Endometrial microvascular endothelial cells (primary cell): ENCODE data around the gene S1PR1. TPM values are rescaled to one million over a fixed set of nuclear protein-coding genes. Genes with fewer than 3 reads are reported as not detected.

ENCODE experiments used
- in situ Hi-C: cut with HindIII; loops from 2 replicates; pipeline ENCODE4 v1.10.0; 2017; ENCODE audit warnings: low sequenced_read_pairs, low pct_unique_long_range_greater_than_20kb; ENCODE audit errors: inconsistent ontology term
- total RNA-seq: library from RNA; depleted of rRNA; stranded (reverse); fragments of >200 nt; gene quantifications from one replicate; pipeline ENCODE4 v1.2.3, GENCODE V29; 2015; ENCODE audit errors: inconsistent ontology term

S1PR1 gene
- total RNA-seq, 1 donor from 2014 or later, result 332 TPM

DNA sequence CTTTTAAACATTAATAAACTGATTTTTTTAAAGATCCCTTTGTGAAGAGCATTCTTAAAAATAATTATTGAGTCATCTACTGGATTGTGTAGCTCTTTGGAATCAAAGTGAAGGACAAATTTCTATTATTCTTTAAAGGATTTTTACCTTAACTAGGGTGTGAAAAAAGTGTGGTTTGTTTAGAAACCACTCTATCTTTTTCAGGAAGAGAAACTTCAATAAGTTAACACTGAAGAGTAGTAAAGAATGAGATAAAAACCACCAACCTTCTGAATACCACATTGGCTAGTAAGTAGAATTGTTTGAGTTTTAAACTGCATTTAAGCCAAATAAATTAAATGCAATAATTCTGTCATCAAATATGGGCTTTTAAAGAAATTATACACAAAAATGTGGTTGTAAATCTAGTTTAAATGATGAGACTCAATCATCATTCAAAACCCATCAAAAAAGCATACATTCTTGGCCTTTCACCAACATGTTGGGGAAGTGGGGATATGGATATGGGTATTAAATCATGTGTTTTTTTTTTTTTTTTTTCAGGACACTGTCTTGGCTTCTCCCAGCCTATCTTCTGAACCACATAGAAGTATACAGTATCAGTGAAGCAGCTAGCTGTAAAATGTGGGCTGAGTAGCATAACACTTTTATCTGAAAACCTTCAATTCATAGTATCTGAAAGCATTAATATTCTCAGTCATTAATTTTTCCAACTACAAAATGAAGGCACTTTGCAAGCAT lies 4.8 kb downstream of the S1PR1 start:
- in situ Hi-C loops, result no loop called here

GRCh38 chr1:101242324-101243050 lies 5.7 kb downstream of the S1PR1 start:
- in situ Hi-C loops, result no loop called here

DNA sequence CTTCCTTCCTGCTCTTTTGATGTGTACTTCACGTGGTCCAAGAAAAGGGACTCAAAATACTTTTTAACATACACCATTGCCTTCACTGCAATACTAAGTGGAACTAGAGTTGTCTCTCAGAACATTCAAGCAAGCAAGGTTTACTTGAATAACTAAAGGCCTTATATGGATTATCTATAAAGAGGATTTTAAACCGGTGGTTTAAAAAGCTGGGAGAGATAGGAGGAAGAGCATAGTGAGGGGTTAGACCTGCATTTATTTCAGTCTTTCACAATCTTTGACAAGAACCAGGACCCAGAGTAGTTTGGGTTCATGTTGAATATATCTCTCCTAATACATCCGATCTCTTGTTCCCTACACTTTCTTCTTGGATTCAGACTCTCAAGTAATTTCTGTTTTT lies 6.9 kb downstream of the S1PR1 start:
- in situ Hi-C loops, result no loop called here

- in situ Hi-C loops, result no loop called here
Observed at GRCh38 chr1:101244842-101245241, 8.0 kb downstream of the S1PR1 start.

GRCh38 chr1:101245246-101245927 lies 8.6 kb downstream of the S1PR1 start:
- in situ Hi-C loops, result no loop called here

DNA sequence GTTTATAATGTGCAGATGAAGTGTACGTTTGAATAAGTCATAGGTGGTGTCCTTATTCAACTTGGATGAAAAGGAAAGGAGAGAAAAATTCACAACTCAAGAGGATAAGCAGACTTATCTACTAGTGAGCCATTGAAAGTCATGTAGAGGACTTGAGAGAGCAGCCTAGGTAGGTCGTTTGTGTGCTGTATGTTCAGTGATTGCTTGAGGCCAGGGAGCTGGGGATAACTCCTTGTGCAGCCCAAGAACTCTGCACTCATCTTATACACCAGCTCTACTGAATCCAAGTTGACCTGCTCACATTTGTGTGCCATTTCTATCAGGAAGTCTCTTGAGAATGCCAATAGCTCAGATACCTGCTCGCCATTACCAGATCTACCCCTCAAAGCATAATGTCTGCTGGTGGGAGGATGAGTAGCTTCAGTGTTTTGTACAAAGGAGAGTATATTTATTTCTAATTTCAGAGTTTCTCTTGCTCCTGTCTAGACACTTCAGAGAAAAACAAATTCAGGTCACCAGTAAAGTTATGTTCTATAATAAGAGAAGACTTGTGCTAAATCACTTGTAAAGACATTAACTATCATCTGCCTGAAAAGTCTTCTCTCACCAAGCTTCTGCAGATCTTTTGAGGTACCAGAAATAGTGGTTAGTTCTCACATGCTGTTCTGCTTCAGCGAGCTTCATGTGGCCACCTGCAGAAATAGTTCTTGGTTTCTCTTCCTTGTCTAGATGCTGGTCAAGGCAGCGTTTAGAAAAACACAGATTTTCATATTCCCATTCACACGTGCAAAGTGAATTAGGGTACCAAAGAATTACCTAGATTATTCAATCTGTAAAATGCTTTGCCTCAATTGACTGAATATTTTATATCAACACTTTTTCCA lies 10.8 kb downstream of the S1PR1 start:
- in situ Hi-C loops, result no loop called here

- in situ Hi-C loops, result loop anchor here (25.0 kb wide), 1 partner anchor 88 kb away; no protein-coding TSS in a partner anchor
Observed at GRCh38 chr1:101250222-101250621, 13.4 kb downstream of the S1PR1 start.

DNA sequence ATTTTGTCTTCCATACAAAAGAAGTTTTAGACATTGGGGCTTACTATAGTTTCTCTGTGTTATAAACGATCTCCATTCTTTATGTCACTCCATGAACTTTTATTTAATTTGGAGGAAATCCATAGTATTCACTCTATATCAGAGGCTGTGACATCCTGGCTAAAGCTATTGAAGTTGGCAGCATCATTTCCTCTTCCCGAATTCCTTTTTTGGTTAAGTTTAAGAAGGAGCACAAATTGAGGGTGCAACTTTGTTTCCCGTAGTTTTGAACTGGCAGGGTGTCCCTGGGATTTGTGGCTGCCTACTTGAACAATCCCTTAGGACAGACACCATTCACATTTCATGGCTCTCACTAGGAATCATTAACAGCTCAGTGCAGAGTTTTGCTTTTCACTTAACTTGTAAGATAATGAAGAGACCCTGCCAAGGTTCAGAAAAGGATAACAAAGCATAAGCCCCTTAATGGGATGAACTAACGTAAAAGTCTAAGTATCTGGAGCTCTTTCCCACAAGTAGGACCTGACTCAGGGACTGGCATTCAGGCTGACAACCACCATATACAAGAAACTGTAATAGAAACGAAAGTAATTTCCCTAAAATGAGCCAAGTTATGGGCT lies 13.9 kb downstream of the S1PR1 start:
- in situ Hi-C loops, result loop anchor here (25.0 kb wide), 1 partner anchor 88 kb away; no protein-coding TSS in a partner anchor

DNA sequence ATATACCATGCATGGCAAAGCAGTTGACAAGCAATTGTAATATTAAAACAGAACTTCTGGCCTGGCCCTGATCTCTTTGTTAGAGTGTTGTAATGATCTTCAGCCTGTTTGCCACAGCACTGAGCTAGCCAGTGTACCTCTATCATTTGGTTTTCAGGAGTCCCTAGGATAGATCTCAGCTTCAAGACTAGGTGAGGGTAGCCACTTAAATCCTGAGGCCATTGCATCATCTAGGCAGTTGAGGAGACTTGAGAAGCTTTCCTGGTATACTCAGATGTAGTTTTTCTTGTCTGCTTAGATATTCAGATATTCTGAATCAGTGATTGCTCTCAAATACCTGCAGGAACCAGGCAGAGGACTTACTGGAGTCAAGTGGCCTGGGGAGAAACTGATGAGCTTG lies 14.7 kb downstream of the S1PR1 start:
- in situ Hi-C loops, result loop anchor here (25.0 kb wide), 1 partner anchor 89 kb away; no protein-coding TSS in a partner anchor

DNA sequence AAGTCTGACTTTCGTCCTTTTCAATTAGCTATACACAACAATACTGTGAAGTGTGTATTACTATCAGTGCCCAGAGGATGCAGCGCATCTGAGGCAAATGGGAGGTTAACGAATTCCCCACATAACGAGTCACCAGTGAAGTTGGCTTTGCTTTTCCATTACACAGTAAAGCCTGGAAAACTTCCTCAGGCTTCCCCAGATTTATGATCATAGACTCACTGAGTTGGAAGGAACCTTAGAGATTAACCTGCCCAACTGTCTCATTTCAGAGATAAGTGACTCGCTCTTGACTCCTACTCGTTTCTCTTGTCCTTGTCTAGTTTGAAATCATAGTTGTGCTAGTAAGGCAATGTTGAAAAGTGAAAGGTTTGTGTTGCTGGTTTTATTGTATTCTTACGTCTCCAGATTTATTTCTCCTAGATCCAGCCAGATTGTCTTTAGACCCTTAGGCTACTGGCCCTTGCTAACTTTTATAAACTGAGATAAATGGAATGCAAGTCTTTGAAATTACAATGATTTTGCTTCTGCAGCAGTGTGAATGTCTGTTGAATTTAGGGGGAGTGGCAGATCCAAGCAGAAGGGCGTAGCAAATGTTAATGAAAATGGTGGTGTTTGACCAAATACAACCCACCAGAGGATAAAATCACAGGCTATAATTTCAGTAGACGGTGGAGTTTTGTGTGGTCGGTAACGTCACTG lies 17.3 kb downstream of the S1PR1 start:
- in situ Hi-C loops, result loop anchor here (25.0 kb wide), 1 partner anchor 92 kb away; no protein-coding TSS in a partner anchor

GRCh38 chr1:101257500-101258325 lies 20.9 kb downstream of the S1PR1 start:
- in situ Hi-C loops, result loop anchor here (25.0 kb wide), 1 partner anchor 95 kb away; no protein-coding TSS in a partner anchor

DNA sequence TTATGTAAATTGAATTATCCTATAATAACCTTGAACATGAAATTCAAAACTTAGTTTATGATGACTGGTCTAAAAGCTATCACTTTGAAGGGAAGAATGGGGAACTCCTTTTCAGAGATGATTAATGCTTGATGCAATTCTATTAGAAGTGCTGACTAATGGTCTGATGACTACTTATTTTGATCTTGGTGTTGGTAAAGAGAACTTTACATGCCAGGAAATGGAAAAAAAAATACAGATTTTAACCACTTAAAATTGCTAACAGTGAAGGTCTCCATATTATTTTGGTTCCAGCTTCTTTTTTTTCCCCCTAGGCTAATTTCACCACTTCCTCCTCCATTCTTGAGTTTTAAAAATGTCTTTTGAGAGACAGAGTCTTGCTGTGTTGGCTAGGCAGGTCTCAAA lies 22.9 kb downstream of the S1PR1 start:
- in situ Hi-C loops, result loop anchor here (25.0 kb wide), 1 partner anchor 97 kb away; no protein-coding TSS in a partner anchor

- in situ Hi-C loops, result loop anchor here (25.0 kb wide), 1 partner anchor 98 kb away; no protein-coding TSS in a partner anchor
Observed at GRCh38 chr1:101260556-101261350, 23.9 kb downstream of the S1PR1 start.

- in situ Hi-C loops, result loop anchor here (25.0 kb wide), 1 partner anchor 99 kb away; no protein-coding TSS in a partner anchor
Observed at GRCh38 chr1:101261623-101262022, 24.8 kb downstream of the S1PR1 start.

GRCh38 chr1:101262060-101262459 lies 25.2 kb downstream of the S1PR1 start:
- in situ Hi-C loops, result loop anchor here (25.0 kb wide), 1 partner anchor 100 kb away; no protein-coding TSS in a partner anchor
